HepG2 (cell line): ENCODE measurements around the gene PRMT5. TPM values are rescaled to one million over a fixed set of nuclear protein-coding genes. Genes with fewer than 3 reads are reported as not detected.

Source experiments
- AFF4 ChIP-seq: sonication (generic); formaldehyde crosslinking; IDR thresholded peaks from 2 replicates; pipeline ENCODE4 v1.4.0; 2020; ENCODE audit warnings: missing genetic modification reagents
- AKAP8 ChIP-seq: sonication (generic); formaldehyde crosslinking; IDR thresholded peaks from 2 replicates; pipeline ENCODE4 v1.5.1; 2020; ENCODE audit warnings: mild to moderate bottlenecking, missing genetic modification reagents
- BCL6 ChIP-seq: IDR thresholded peaks from 2 replicates; pipeline ENCODE4 v1.6.1; 2016; ENCODE audit warnings: missing genetic modification reagents, missing compliant biosample characterization
- SAP130 ChIP-seq: IDR thresholded peaks from 2 replicates; pipeline ENCODE4 v1.6.1; 2016; ENCODE audit warnings: low read depth
- SATB2 ChIP-seq: sonication (generic); formaldehyde crosslinking; IDR thresholded peaks from 2 replicates; pipeline ENCODE4 v1.5.0; 2020; ENCODE audit warnings: missing genetic modification reagents
- SNAPC2 ChIP-seq: sonication (generic); formaldehyde crosslinking; IDR thresholded peaks from 2 replicates; pipeline ENCODE4 v1.8.1; 2022; ENCODE audit warnings: mild to moderate bottlenecking, missing genetic modification reagents
- SNAPC5 ChIP-seq: sonication (generic); formaldehyde crosslinking; IDR thresholded peaks from 2 replicates; pipeline ENCODE4 v1.8.1; 2023; ENCODE audit warnings: mild to moderate bottlenecking, missing genetic modification reagents, borderline replicate concordance
- TCF7L2 ChIP-seq: IDR thresholded peaks from 2 replicates; pipeline ENCODE4 v1.6.1; 2011; ENCODE audit warnings: mild to moderate bottlenecking, low read depth, low read length, moderate library complexity
- YEATS2 ChIP-seq: sonication (generic); formaldehyde crosslinking; IDR thresholded peaks from 2 replicates; pipeline ENCODE4 v1.4.0; 2020; ENCODE audit warnings: missing genetic modification reagents, borderline replicate concordance
- ZNF253 ChIP-seq: sonication (generic); formaldehyde crosslinking; IDR thresholded peaks from 2 replicates; pipeline ENCODE4 v1.8.0; 2022; ENCODE audit warnings: mild to moderate bottlenecking, missing genetic modification reagents, borderline replicate concordance
- ZNF282 ChIP-seq: fragments of 450-650 bp; IDR thresholded peaks from 2 replicates; pipeline ENCODE4 v1.6.1; 2018; ENCODE audit not compliant: partially characterized antibody
- ZNF451 ChIP-seq: sonication (generic); formaldehyde crosslinking; IDR thresholded peaks from 2 replicates; pipeline ENCODE4 v1.5.0; 2020; ENCODE audit warnings: mild to moderate bottlenecking, missing genetic modification reagents
- ZNF619 ChIP-seq: sonication (generic); formaldehyde crosslinking; IDR thresholded peaks from 2 replicates; pipeline ENCODE4 v1.4.0; 2020; ENCODE audit warnings: mild to moderate bottlenecking, missing genetic modification reagents
- ZNF720 ChIP-seq: sonication (generic); formaldehyde crosslinking; IDR thresholded peaks from 2 replicates; pipeline ENCODE4 v1.4.0; 2020; ENCODE audit warnings: missing genetic modification reagents
- polyA plus RNA-seq, 8 experiments: library from polyadenylated mRNA; depleted of rRNA in 3 of 8; stranded (reverse) in 7 of 8; unstranded in 1 of 8; fragments of >200 nt; fragmentation: Illumina TruSeq in 4 of 8; extraction: Trizol in 4 of 8; gene quantifications; 2 replicates each; pipeline versions ENCODE4 v1.2.1 to v1.2.3, GENCODE V29; 2011 to 2016; ENCODE audit warnings: low read depth in 4 of 8, missing spikeins in 1 of 8, mixed read lengths in 1 of 8; ENCODE audit not compliant: insufficient read depth in 1 of 8
- total RNA-seq, 5 experiments: library from RNA; depleted of rRNA; stranded (reverse); fragments of >200 nt; fragmentation: Illumina TruSeq; extraction: Trizol; gene quantifications; 2 replicates each; pipeline ENCODE4 v1.2.3, GENCODE V29; 2016; ENCODE audit warnings: low read depth in 1 of 5
- TF ChIP-seq, protein P1 (sequence below): sonication (generic); formaldehyde crosslinking; IDR thresholded peaks from 2 replicates; pipeline ENCODE4 v1.8.0; 2022; ENCODE audit warnings: missing genetic modification reagents, mild to moderate bottlenecking, inconsistent platforms, borderline replicate concordance
- TF ChIP-seq, protein P2 (sequence below): fragments of 450-650 bp; IDR thresholded peaks from 2 replicates; pipeline ENCODE4 v1.6.1; 2017
- TF ChIP-seq, protein P3 (sequence below): sonication (generic); formaldehyde crosslinking; conservative IDR thresholded peaks from 2 replicates; pipeline ENCODE4 v1.4.0; 2020; ENCODE audit warnings: missing genetic modification reagents
- TF ChIP-seq, protein P4 (sequence below): sonication (generic); formaldehyde crosslinking; IDR thresholded peaks from 2 replicates; pipeline ENCODE4 v1.4.0; 2020; ENCODE audit warnings: mild to moderate bottlenecking, missing genetic modification reagents

The PRMT5 gene
- total and polyA plus RNA-seq, 2 of the 13 experiments (the other 11 are each of a cell fraction or from before 2014, with no cell fraction given) = 210 to 354 TPM

- TF ChIP-seq ZNF720 (CRISPR knock-in tag) = peak; percentile 95; the same call in 1 of the 2 replicates
- peak; percentile 79; the same call in 1 of the 2 replicates for TF ChIP-seq AKAP8 (CRISPR knock-in tag)
- peak; percentile 91; the same call in 1 of the 2 replicates for TF ChIP-seq ZNF451 (CRISPR knock-in tag)
- TF ChIP-seq SNAPC2 = peak; percentile 42; the same call in 1 of the 2 replicates
- TF ChIP-seq, protein P1, sequence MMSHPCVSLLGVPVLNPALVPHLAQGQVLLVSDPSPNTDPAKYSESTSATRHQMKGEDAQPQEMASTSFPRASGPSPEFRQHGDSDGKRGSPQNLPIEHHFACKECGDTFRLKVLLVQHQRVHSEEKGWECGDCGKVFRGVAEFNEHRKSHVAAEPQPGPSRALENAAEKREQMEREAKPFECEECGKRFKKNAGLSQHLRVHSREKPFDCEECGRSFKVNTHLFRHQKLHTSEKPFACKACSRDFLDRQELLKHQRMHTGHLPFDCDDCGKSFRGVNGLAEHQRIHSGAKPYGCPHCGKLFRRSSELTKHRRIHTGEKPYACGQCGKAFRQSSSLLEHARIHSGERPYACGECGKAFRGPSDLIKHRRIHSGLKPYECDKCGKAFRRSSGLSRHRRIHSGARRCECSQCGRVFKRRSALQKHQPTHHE (CRISPR knock-in tag) = peak; percentile 96
- no peak for TF ChIP-seq TCF7L2
- TF ChIP-seq BCL6 (CRISPR knock-in tag) = peak; percentile 66
- TF ChIP-seq ZNF282 = no peak
- peak; percentile 90 for TF ChIP-seq YEATS2 (CRISPR knock-in tag)
- no peak; the same call in 1 of the 2 replicates for TF ChIP-seq ZNF253 (CRISPR knock-in tag)
- TF ChIP-seq, protein P2, sequence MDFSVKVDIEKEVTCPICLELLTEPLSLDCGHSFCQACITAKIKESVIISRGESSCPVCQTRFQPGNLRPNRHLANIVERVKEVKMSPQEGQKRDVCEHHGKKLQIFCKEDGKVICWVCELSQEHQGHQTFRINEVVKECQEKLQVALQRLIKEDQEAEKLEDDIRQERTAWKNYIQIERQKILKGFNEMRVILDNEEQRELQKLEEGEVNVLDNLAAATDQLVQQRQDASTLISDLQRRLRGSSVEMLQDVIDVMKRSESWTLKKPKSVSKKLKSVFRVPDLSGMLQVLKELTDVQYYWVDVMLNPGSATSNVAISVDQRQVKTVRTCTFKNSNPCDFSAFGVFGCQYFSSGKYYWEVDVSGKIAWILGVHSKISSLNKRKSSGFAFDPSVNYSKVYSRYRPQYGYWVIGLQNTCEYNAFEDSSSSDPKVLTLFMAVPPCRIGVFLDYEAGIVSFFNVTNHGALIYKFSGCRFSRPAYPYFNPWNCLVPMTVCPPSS = no peak
- peak; percentile 48; the same call in 1 of the 2 replicates for TF ChIP-seq SNAPC5 (CRISPR knock-in tag)
- no peak for TF ChIP-seq AFF4 (CRISPR knock-in tag)
- TF ChIP-seq SAP130 = peak; percentile 99
- peak; percentile 82 for TF ChIP-seq SATB2 (CRISPR knock-in tag)
- peak; percentile 100 for TF ChIP-seq ZNF619 (CRISPR knock-in tag)
- TF ChIP-seq, protein P3, sequence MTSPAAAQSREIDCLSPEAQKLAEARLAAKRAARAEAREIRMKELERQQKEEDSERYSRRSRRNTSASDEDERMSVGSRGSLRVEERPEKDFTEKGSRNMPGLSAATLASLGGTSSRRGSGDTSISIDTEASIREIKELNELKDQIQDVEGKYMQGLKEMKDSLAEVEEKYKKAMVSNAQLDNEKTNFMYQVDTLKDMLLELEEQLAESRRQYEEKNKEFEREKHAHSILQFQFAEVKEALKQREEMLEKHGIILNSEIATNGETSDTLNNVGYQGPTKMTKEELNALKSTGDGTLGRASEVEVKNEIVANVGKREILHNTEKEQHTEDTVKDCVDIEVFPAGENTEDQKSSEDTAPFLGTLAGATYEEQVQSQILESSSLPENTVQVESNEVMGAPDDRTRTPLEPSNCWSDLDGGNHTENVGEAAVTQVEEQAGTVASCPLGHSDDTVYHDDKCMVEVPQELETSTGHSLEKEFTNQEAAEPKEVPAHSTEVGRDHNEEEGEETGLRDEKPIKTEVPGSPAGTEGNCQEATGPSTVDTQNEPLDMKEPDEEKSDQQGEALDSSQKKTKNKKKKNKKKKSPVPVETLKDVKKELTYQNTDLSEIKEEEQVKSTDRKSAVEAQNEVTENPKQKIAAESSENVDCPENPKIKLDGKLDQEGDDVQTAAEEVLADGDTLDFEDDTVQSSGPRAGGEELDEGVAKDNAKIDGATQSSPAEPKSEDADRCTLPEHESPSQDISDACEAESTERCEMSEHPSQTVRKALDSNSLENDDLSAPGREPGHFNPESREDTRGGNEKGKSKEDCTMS (CRISPR knock-in tag) = peak; percentile 81; the same call in 1 of the 2 replicates
- TF ChIP-seq, protein P4, sequence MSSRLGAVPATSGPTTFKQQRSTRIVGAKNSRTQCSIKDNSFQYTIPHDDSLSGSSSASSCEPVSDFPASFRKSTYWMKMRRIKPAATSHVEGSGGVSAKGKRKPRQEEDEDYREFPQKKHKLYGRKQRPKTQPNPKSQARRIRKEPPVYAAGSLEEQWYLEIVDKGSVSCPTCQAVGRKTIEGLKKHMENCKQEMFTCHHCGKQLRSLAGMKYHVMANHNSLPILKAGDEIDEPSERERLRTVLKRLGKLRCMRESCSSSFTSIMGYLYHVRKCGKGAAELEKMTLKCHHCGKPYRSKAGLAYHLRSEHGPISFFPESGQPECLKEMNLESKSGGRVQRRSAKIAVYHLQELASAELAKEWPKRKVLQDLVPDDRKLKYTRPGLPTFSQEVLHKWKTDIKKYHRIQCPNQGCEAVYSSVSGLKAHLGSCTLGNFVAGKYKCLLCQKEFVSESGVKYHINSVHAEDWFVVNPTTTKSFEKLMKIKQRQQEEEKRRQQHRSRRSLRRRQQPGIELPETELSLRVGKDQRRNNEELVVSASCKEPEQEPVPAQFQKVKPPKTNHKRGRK = 0 out of 2 replicates have a peak, but pooled peaks have one; percentile 17
Measured at GRCh38 chr14:22929104-22929960, at the start of gene PRMT5 (continued).
